GM18498 (cell line): ENCODE results near the gene POLD4.

ENCODE experiments used
- ATAC-seq: cut with Tn5 transposase; IDR thresholded peaks from one replicate; pipeline ENCODE4 v1.9.1; 2021; ENCODE audit warnings: mild to moderate bottlenecking, moderate library complexity; ENCODE audit not compliant: unreplicated experiment

Gene POLD4

GRCh38 chr11:67371911-67372320 lies 18.6 kb upstream of the POLD4 start:
- ATAC-seq, result no peak

- no peak for ATAC-seq
These were observed 18.0 kb upstream of the POLD4 start for GRCh38 chr11:67371189-67371910.

GRCh38 chr11:67370351-67371076 lies 17.2 kb upstream of the POLD4 start:
- no peak for ATAC-seq

- ATAC-seq, result no peak
These were observed 16.5 kb upstream of the POLD4 start for GRCh38 chr11:67369801-67370284.

- no peak for ATAC-seq
These were observed 15.9 kb upstream of the POLD4 start for GRCh38 chr11:67369275-67369674.

- ATAC-seq, result no peak
These were observed 15.3 kb upstream of the POLD4 start for GRCh38 chr11:67368621-67369020.

- no peak for ATAC-seq
These were observed 14.4 kb upstream of the POLD4 start for GRCh38 chr11:67367761-67368227.

- no peak for ATAC-seq
These were observed 13.8 kb upstream of the POLD4 start for GRCh38 chr11:67366961-67367760.

- ATAC-seq, result no peak
These were observed 13.2 kb upstream of the POLD4 start for GRCh38 chr11:67366546-67366945.

GRCh38 chr11:67365736-67366444 lies 12.5 kb upstream of the POLD4 start:
- no peak for ATAC-seq

- ATAC-seq, result no peak
These were observed 11.7 kb upstream of the POLD4 start for GRCh38 chr11:67364783-67365722.

GRCh38 chr11:67364169-67364568 lies 10.8 kb upstream of the POLD4 start:
- no peak for ATAC-seq

GRCh38 chr11:67357831-67358670 lies 4.7 kb upstream of the POLD4 start:
- ATAC-seq, result no peak

- no peak for ATAC-seq
These were observed 3.7 kb upstream of the POLD4 start for GRCh38 chr11:67356864-67357561.

- no peak for ATAC-seq
These were observed 3.1 kb upstream of the POLD4 start for GRCh38 chr11:67356387-67356863.

GRCh38 chr11:67355794-67356386 lies 2.5 kb upstream of the POLD4 start:
- no peak for ATAC-seq

GRCh38 chr11:67355023-67355793 lies 1.9 kb upstream of the POLD4 start:
- no peak for ATAC-seq
